ENCODE measurements around the gene CENPF.

- no peak for TF ChIP-seq POLR2A (IDR thresholded peaks at IDR 0.05)
- TF ChIP-seq CTCF (IDR thresholded peaks at IDR 0.05): no peak
These were observed 16.4 kb upstream of the CENPF start for GRCh38 chr1:214586621-214587020.

Measured in suprapubic skin (tissue), 3 donors.